Neutrophil (primary cell): Measurements from ENCODE around the gene RIN3.

Source experiments
- H3K27ac ChIP-seq: fragments of 200-600 bp; sonication (generic); 2 replicates; pipeline ENCODE4 v1.5.1; 2016; ENCODE audit warnings: mild to moderate bottlenecking, moderate library complexity
- H3K27me3 ChIP-seq: fragments of 200-600 bp; sonication (generic); 2 replicates; pipeline ENCODE4 v1.6.0; 2016; ENCODE audit warnings: mild to moderate bottlenecking
- H3K36me3 ChIP-seq: fragments of 200-600 bp; sonication (generic); 2 replicates; pipeline ENCODE4 v1.5.1; 2017
- H3K4me1 ChIP-seq, 2 experiments: fragments of 200-600 bp in 1 of 2; sonication (generic) in 1 of 2; 1 replicate in 1 of 2; 2 replicates in 1 of 2; pipeline versions ENCODE4 v1.5.1 to v1.6.1; 2013 to 2016; ENCODE audit warnings: low read depth in 1 of 2, low read length in 1 of 2, mild to moderate bottlenecking in 1 of 2, moderate library complexity in 1 of 2; ENCODE audit not compliant: control insufficient read depth in 1 of 2, insufficient read depth in 1 of 2
- H3K4me3 ChIP-seq, 2 experiments: fragments of 200-600 bp in 1 of 2; sonication (generic) in 1 of 2; 1 replicate in 1 of 2; 2 replicates in 1 of 2; pipeline ENCODE4 v1.5.1; 2013 to 2016; ENCODE audit warnings: low read depth in 1 of 2, low read length in 1 of 2, mild to moderate bottlenecking in 1 of 2, moderate library complexity in 1 of 2
- H3K9me3 ChIP-seq: fragments of 200-600 bp; sonication (generic); 2 replicates; pipeline ENCODE4 v1.5.1; 2016
- TF ChIP-seq, protein P1 (sequence below): fragments of 200-600 bp; sonication (generic); IDR thresholded peaks from 2 replicates; pipeline ENCODE4 v1.5.1; 2016; ENCODE audit warnings: antibody characterized with exemption

Gene RIN3

DNA sequence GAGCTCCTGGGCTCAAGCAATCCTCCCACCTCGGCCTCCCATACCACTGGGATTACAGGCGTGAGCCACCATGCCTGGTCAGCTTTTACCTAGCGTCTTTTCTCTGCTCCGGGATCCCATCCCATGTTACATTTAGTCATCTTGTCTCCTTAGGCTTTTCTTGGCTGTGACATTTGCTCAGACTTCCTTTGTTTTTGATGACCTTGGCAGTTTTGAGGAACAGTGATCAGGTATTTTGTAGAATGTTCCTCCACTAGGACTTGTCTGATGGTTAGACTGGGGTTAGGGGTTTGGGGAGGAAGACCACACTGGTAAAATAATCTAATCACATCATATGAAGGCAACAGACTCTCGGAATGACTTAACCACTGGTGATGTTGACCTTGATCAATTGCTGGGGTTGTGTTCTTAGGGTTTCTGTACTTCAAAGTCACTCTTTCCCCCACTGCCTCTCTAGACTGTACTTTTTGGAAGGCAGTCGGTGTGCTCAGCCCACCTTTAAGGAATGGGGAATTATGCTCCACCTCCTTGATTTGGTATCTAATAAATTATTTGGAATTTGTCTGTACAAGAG, 48.4 kb downstream of the RIN3 start:
- Histone ChIP-seq H3K9me3 (no peaks in the 10 kb centered on the region), H3K27me3 (no peaks in the 10 kb centered on the region), H3K4me1 (peaks cover 13 to 16% of the 10 kb centered on the region in 2 experiments), H3K4me3 (no peak overlapping the region), H3K36me3 (peaks cover 37% of the 10 kb centered on the region), H3K27ac (no peak overlapping the region)
- TF ChIP-seq, protein P1, sequence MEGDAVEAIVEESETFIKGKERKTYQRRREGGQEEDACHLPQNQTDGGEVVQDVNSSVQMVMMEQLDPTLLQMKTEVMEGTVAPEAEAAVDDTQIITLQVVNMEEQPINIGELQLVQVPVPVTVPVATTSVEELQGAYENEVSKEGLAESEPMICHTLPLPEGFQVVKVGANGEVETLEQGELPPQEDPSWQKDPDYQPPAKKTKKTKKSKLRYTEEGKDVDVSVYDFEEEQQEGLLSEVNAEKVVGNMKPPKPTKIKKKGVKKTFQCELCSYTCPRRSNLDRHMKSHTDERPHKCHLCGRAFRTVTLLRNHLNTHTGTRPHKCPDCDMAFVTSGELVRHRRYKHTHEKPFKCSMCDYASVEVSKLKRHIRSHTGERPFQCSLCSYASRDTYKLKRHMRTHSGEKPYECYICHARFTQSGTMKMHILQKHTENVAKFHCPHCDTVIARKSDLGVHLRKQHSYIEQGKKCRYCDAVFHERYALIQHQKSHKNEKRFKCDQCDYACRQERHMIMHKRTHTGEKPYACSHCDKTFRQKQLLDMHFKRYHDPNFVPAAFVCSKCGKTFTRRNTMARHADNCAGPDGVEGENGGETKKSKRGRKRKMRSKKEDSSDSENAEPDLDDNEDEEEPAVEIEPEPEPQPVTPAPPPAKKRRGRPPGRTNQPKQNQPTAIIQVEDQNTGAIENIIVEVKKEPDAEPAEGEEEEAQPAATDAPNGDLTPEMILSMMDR: no peak

- TF ChIP-seq, protein P1: no peak
- Histone ChIP-seq H3K27me3 (no peaks in the 10 kb centered on the region), H3K27ac (peak overlapping the region; percentile 9), H3K4me1 (peaks cover 13 to 16% of the 10 kb centered on the region in 2 experiments), H3K36me3 (peaks cover 29% of the 10 kb centered on the region), H3K9me3 (no peaks in the 10 kb centered on the region), H3K4me3 (no peak overlapping the region)
These were observed 49.8 kb downstream of the RIN3 start for GRCh38 chr14:92563359-92563758.

GRCh38 chr14:92563765-92564285, 50.2 kb downstream of the RIN3 start:
- peaks cover 31% of the 10 kb centered on the region for H3K36me3 ChIP-seq
- H3K4me1 ChIP-seq: peaks cover 13 to 16% of the 10 kb centered on the region in 2 experiments
- no peaks in the 10 kb centered on the region for H3K27me3 ChIP-seq
- no peaks in the 10 kb centered on the region for H3K9me3 ChIP-seq
- TF ChIP-seq, protein P1: no peak
- H3K4me3 ChIP-seq: no peak overlapping the region
- peak overlapping the region; percentile 58 for H3K27ac ChIP-seq

- peaks cover 13 to 16% of the 10 kb centered on the region in 2 experiments for H3K4me1 ChIP-seq
- H3K9me3 ChIP-seq: no peaks in the 10 kb centered on the region
- no peak overlapping the region for H3K4me3 ChIP-seq
- TF ChIP-seq, protein P1: no peak
- peak overlapping the region; percentile 58 for H3K27ac ChIP-seq
- peaks cover 31% of the 10 kb centered on the region for H3K36me3 ChIP-seq
- no peaks in the 10 kb centered on the region for H3K27me3 ChIP-seq
These were observed 50.9 kb downstream of the RIN3 start for GRCh38 chr14:92564344-92565039.

GRCh38 chr14:92565040-92565717, 51.6 kb downstream of the RIN3 start:
- TF ChIP-seq, protein P1: no peak
- H3K27me3 ChIP-seq: no peaks in the 10 kb centered on the region
- H3K9me3 ChIP-seq: no peaks in the 10 kb centered on the region
- peak overlapping the region; percentile 58 for H3K27ac ChIP-seq
- H3K36me3 ChIP-seq: peaks cover 24% of the 10 kb centered on the region
- no peak overlapping the region for H3K4me3 ChIP-seq
- H3K4me1 ChIP-seq: peaks cover 13 to 16% of the 10 kb centered on the region in 2 experiments
